Measurements from ENCODE around the gene WWC2. TPM values are rescaled to one million over a fixed set of nuclear protein-coding genes. Genes with fewer than 3 reads are reported as not detected.

Gene WWC2
- total and polyA plus RNA-seq, 2 experiments from 2014 or later, result 50.5 to 74.2 TPM

DNA sequence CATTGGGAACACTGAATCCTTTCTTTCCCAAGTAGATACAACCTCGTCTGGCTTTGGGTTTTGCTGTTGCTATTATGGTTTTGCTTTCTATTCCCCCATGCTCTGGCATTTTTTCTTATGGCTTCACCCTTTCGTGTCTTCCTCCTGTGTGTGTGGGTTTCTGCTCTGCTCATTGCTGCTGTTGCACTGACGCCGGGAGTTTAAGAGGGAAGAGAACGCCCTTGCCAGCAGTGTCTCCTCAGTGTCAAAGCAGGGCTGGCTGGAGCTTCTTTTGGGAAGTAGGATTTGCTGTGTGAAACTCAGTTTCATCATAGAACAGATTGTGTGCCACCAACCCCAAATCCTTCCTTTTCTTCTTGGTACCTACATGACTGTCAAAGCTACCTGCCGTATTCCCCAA is 157.3 kb downstream of the WWC2 start:
- H3K4me2 ChIP-seq, result no peak overlapping the region
- no peak overlapping the region for H3K4me3 Mint-ChIP-seq
- no peaks in the 10 kb centered on the region for H3K9me3 Mint-ChIP-seq
- H3K4me1 ChIP-seq (ENCODE audit: insufficient read depth), result peaks cover 6% of the 10 kb centered on the region; the same call in 1 of the 2 replicates
- H3K27me3 ChIP-seq (ENCODE audit: insufficient read depth), result no peaks in the 10 kb centered on the region
- H3K36me3 Mint-ChIP-seq (ENCODE audit: low read depth), result peaks cover 71% of the 10 kb centered on the region
- DNase-seq (ENCODE audit: low spot score), result no peak
- TF ChIP-seq ZNF114 (CRISPR knock-in tag; IDR thresholded peaks at IDR 0.05) (no peak), ZNF331 (CRISPR knock-in tag; IDR thresholded peaks at IDR 0.05; ENCODE audit: low read depth) (no peak), JUNB (IDR thresholded peaks at IDR 0.05; ENCODE audit: unreplicated experiment) (no peak), STAT1 (IDR thresholded peaks at IDR 0.05; ENCODE audit: unreplicated experiment) (no peak), NANOG (IDR thresholded peaks at IDR 0.05; ENCODE audit: borderline replicate concordance) (no peak), EZH2 (IDR thresholded peaks at IDR 0.05; ENCODE audit: low read depth, unreplicated experiment) (no peak), EZH2phosphoT487 (IDR thresholded peaks at IDR 0.05; ENCODE audit: unreplicated experiment) (no peak), CREB1 (CRISPR knock-in tag; IDR thresholded peaks at IDR 0.05; ENCODE audit: low read depth) (no peak), POLR2AphosphoS5 (IDR thresholded peaks at IDR 0.05; ENCODE audit: low read depth) (no peak)
- TF ChIP-seq, protein P1, sequence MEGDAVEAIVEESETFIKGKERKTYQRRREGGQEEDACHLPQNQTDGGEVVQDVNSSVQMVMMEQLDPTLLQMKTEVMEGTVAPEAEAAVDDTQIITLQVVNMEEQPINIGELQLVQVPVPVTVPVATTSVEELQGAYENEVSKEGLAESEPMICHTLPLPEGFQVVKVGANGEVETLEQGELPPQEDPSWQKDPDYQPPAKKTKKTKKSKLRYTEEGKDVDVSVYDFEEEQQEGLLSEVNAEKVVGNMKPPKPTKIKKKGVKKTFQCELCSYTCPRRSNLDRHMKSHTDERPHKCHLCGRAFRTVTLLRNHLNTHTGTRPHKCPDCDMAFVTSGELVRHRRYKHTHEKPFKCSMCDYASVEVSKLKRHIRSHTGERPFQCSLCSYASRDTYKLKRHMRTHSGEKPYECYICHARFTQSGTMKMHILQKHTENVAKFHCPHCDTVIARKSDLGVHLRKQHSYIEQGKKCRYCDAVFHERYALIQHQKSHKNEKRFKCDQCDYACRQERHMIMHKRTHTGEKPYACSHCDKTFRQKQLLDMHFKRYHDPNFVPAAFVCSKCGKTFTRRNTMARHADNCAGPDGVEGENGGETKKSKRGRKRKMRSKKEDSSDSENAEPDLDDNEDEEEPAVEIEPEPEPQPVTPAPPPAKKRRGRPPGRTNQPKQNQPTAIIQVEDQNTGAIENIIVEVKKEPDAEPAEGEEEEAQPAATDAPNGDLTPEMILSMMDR (conservative IDR thresholded peaks at IDR 0.05; ENCODE audit: low read depth in 2 of 2), result no peak
- TF ChIP-seq, protein P2, sequence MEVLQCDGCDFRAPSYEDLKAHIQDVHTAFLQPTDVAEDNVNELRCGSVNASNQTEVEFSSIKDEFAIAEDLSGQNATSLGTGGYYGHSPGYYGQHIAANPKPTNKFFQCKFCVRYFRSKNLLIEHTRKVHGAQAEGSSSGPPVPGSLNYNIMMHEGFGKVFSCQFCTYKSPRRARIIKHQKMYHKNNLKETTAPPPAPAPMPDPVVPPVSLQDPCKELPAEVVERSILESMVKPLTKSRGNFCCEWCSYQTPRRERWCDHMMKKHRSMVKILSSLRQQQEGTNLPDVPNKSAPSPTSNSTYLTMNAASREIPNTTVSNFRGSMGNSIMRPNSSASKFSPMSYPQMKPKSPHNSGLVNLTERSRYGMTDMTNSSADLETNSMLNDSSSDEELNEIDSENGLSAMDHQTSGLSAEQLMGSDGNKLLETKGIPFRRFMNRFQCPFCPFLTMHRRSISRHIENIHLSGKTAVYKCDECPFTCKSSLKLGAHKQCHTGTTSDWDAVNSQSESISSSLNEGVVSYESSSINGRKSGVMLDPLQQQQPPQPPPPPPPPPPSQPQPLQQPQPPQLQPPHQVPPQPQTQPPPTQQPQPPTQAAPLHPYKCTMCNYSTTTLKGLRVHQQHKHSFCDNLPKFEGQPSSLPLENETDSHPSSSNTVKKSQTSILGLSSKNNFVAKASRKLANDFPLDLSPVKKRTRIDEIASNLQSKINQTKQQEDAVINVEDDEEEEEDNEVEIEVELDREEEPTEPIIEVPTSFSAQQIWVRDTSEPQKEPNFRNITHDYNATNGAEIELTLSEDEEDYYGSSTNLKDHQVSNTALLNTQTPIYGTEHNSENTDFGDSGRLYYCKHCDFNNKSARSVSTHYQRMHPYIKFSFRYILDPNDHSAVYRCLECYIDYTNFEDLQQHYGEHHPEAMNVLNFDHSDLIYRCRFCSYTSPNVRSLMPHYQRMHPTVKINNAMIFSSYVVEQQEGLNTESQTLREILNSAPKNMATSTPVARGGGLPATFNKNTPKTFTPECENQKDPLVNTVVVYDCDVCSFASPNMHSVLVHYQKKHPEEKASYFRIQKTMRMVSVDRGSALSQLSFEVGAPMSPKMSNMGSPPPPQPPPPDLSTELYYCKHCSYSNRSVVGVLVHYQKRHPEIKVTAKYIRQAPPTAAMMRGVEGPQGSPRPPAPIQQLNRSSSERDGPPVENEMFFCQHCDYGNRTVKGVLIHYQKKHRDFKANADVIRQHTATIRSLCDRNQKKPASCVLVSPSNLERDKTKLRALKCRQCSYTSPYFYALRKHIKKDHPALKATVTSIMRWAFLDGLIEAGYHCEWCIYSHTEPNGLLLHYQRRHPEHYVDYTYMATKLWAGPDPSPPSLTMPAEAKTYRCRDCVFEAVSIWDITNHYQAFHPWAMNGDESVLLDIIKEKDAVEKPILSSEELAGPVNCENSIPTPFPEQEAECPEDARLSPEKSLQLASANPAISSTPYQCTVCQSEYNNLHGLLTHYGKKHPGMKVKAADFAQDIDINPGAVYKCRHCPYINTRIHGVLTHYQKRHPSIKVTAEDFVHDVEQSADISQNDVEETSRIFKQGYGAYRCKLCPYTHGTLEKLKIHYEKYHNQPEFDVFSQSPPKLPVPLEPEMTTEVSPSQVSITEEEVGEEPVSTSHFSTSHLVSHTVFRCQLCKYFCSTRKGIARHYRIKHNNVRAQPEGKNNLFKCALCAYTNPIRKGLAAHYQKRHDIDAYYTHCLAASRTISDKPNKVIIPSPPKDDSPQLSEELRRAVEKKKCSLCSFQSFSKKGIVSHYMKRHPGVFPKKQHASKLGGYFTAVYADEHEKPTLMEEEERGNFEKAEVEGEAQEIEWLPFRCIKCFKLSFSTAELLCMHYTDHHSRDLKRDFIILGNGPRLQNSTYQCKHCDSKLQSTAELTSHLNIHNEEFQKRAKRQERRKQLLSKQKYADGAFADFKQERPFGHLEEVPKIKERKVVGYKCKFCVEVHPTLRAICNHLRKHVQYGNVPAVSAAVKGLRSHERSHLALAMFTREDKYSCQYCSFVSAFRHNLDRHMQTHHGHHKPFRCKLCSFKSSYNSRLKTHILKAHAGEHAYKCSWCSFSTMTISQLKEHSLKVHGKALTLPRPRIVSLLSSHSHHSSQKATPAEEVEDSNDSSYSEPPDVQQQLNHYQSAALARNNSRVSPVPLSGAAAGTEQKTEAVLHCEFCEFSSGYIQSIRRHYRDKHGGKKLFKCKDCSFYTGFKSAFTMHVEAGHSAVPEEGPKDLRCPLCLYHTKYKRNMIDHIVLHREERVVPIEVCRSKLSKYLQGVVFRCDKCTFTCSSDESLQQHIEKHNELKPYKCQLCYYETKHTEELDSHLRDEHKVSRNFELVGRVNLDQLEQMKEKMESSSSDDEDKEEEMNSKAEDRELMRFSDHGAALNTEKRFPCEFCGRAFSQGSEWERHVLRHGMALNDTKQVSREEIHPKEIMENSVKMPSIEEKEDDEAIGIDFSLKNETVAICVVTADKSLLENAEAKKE (CRISPR knock-in tag; IDR thresholded peaks at IDR 0.05), result no peak
- TF ChIP-seq, protein P3, sequence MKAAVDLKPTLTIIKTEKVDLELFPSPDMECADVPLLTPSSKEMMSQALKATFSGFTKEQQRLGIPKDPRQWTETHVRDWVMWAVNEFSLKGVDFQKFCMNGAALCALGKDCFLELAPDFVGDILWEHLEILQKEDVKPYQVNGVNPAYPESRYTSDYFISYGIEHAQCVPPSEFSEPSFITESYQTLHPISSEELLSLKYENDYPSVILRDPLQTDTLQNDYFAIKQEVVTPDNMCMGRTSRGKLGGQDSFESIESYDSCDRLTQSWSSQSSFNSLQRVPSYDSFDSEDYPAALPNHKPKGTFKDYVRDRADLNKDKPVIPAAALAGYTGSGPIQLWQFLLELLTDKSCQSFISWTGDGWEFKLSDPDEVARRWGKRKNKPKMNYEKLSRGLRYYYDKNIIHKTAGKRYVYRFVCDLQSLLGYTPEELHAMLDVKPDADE (IDR thresholded peaks at IDR 0.05), result no peak
- TF ChIP-seq, protein P4, sequence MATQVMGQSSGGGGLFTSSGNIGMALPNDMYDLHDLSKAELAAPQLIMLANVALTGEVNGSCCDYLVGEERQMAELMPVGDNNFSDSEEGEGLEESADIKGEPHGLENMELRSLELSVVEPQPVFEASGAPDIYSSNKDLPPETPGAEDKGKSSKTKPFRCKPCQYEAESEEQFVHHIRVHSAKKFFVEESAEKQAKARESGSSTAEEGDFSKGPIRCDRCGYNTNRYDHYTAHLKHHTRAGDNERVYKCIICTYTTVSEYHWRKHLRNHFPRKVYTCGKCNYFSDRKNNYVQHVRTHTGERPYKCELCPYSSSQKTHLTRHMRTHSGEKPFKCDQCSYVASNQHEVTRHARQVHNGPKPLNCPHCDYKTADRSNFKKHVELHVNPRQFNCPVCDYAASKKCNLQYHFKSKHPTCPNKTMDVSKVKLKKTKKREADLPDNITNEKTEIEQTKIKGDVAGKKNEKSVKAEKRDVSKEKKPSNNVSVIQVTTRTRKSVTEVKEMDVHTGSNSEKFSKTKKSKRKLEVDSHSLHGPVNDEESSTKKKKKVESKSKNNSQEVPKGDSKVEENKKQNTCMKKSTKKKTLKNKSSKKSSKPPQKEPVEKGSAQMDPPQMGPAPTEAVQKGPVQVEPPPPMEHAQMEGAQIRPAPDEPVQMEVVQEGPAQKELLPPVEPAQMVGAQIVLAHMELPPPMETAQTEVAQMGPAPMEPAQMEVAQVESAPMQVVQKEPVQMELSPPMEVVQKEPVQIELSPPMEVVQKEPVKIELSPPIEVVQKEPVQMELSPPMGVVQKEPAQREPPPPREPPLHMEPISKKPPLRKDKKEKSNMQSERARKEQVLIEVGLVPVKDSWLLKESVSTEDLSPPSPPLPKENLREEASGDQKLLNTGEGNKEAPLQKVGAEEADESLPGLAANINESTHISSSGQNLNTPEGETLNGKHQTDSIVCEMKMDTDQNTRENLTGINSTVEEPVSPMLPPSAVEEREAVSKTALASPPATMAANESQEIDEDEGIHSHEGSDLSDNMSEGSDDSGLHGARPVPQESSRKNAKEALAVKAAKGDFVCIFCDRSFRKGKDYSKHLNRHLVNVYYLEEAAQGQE (IDR thresholded peaks at IDR 0.05; ENCODE audit: unreplicated experiment), result no peak
- H3K27ac ChIP-seq (ENCODE audit: low read depth), result peak overlapping the region; percentile 91
- peak overlapping the region; percentile 14 for H3K27ac Mint-ChIP-seq
- peaks cover 14% of the 10 kb centered on the region for H3K4me1 Mint-ChIP-seq
- H3K79me2 ChIP-seq (replicated peaks; ENCODE audit: insufficient read depth), result 0 out of 2 replicates have a peak, but pooled peaks cover 11% of the 10 kb centered on the region
- peaks cover 26% of the 10 kb centered on the region; the same call in 1 of the 2 replicates for H3K36me3 ChIP-seq (ENCODE audit: insufficient read depth)
- peaks cover 4% of the 10 kb centered on the region; the same call in 1 of the 2 replicates for H4K20me1 ChIP-seq (replicated peaks; ENCODE audit: insufficient read depth)
- no peaks in the 10 kb centered on the region for H3K9me2 ChIP-seq (ENCODE audit: insufficient read depth)
- no peak overlapping the region for H3K4me3 ChIP-seq
- peak; percentile 24 for ATAC-seq
- H3K27me3 Mint-ChIP-seq (ENCODE audit: insufficient read depth, low read depth, poor library complexity), result peaks cover 6% of the 10 kb centered on the region
- H2AFZ ChIP-seq, result no peak overlapping the region
- H3F3A ChIP-seq (replicated peaks; ENCODE audit: low read depth), result peaks cover 6% of the 10 kb centered on the region
